Lower lobe of right lung (tissue), 2 donors: ENCODE results near the gene COQ7. TPM values are rescaled to one million over a fixed set of nuclear protein-coding genes. Genes with fewer than 3 reads are reported as not detected.

ENCODE experiments used
- ATAC-seq, 2 donors: fragments of 200-7000 bp; cut with Tn5 transposase; one replicate each; pipeline ENCODE4 v1.9.1; 2020 to 2022; ENCODE audit warnings: mild to moderate bottlenecking in 2 of 2, moderate library complexity in 2 of 2
- DNase-seq: peaks from one replicate; pipeline ENCODE4 v3.0.0-alpha.2; 2020
- H3K27ac ChIP-seq: fragments of 200-600 bp; one replicate; pipeline ENCODE4 v1.8.0; 2022
- H3K27me3 ChIP-seq: fragments of 200-600 bp; one replicate; pipeline ENCODE4 v1.8.0; 2022; ENCODE audit warnings: low read depth
- H3K36me3 ChIP-seq: fragments of 200-600 bp; one replicate; pipeline ENCODE4 v1.8.0; 2022; ENCODE audit warnings: mild to moderate bottlenecking
- H3K4me1 ChIP-seq: fragments of 200-600 bp; one replicate; pipeline ENCODE4 v1.8.0; 2022
- H3K4me3 ChIP-seq: fragments of 200-600 bp; one replicate; pipeline ENCODE4 v1.8.0; 2022; ENCODE audit warnings: mild to moderate bottlenecking
- H3K9me3 ChIP-seq: fragments of 200-600 bp; one replicate; pipeline ENCODE4 v1.8.0; 2022
- intact Hi-C: fragments of 100-400 bp; cut with DNase I; formaldehyde crosslinking; loops from one replicate; pipeline ENCODE4 v1.11.0; 2022
- total RNA-seq: library from RNA; stranded (reverse); fragmentation: NEBNext Ultra II Directional; extraction: Animal tissue kit (Norgen Biotek cat#: 25700); gene quantifications from one replicate; pipeline ENCODE4 v1.2.1, GENCODE V29; 2021
- TF ChIP-seq, protein P1 (sequence below): fragments of 200-600 bp; IDR thresholded peaks from one replicate; pipeline ENCODE4 v1.8.0; 2022; ENCODE audit warnings: antibody characterized with exemption, mild to moderate bottlenecking
- donor health status: DM: no; HTN: yes; CAD: no; lungs with severe emphysema.

COQ7 gene
- total RNA-seq, 1 donor from 2014 or later, result 17.3 TPM

DNA sequence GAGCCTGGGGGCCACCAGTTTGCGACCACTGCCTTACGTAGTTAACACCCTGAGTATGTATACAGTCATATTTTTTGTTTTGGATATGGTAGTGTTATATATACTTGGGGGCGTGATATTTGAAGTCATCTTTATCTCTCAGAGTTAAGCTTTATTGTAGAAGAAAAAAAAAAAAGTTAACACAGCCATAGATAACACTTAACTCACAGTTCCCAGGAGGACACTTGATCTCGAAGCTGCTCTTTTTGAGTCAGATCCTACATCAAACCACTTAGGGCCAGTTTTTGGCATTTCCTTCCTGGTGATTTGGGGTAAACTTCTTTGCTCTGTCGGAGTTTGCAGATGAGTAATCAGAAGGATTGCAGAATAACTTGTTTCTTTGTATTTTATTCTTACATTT is 52.1 kb downstream of the COQ7 start:
- intact Hi-C loops, result no loop called here
- TF ChIP-seq, protein P1, sequence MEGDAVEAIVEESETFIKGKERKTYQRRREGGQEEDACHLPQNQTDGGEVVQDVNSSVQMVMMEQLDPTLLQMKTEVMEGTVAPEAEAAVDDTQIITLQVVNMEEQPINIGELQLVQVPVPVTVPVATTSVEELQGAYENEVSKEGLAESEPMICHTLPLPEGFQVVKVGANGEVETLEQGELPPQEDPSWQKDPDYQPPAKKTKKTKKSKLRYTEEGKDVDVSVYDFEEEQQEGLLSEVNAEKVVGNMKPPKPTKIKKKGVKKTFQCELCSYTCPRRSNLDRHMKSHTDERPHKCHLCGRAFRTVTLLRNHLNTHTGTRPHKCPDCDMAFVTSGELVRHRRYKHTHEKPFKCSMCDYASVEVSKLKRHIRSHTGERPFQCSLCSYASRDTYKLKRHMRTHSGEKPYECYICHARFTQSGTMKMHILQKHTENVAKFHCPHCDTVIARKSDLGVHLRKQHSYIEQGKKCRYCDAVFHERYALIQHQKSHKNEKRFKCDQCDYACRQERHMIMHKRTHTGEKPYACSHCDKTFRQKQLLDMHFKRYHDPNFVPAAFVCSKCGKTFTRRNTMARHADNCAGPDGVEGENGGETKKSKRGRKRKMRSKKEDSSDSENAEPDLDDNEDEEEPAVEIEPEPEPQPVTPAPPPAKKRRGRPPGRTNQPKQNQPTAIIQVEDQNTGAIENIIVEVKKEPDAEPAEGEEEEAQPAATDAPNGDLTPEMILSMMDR, result no peak
- peaks cover 80% of the 10 kb centered on the region for H3K4me1 ChIP-seq

DNA sequence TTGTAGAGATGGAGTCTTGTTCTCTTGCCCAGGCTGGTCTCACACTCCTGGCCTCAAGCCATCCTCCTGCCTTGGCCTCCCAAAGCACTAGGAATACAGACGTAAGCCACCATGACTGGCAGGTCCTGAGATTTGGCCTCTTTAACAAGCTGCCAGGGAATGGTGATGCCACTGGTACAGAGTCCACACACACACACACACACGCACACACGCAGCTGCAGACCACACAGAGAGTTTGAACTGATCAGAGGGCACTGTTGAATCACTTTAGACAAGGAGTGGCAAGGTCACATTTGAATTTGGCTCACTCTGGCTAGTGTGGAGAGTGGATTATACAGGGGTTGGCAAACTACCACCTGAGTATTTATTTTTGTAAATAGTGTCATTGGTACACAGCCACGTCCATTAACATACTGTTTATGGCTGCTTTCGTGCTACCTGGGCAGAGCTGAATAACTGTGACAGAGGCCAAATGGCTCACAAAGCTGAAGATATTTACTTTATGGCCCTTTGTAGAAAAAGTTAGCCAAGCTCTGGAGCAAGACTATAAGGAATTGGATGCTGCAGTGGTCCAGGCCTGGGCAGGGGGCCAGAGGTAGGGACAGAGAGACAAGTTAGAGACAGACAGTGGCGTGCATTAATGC is 56.2 kb downstream of the COQ7 start:
- Histone ChIP-seq H3K27me3 (no peaks in the 10 kb centered on the region), H3K36me3 (peaks cover 16% of the 10 kb centered on the region), H3K27ac (no peak overlapping the region), H3K4me1 (peaks cover 56% of the 10 kb centered on the region), H3K4me3 (no peak overlapping the region), H3K9me3 (peaks cover 4% of the 10 kb centered on the region)
- DNase-seq, result no peak
- intact Hi-C loops, result no loop called here
- TF ChIP-seq, protein P1, result no peak
- no peak for ATAC-seq

More for the DNA sequence above, 52.1 kb downstream of the COQ7 start:
- Histone ChIP-seq H3K27me3 (no peaks in the 10 kb centered on the region), H3K36me3 (peaks cover 52% of the 10 kb centered on the region), H3K27ac (peak overlapping the region; percentile 98), H3K9me3 (no peaks in the 10 kb centered on the region), H3K4me3 (peak overlapping the region; percentile 93)
- DNase-seq (no peak), ATAC-seq (no peak)

DNA sequence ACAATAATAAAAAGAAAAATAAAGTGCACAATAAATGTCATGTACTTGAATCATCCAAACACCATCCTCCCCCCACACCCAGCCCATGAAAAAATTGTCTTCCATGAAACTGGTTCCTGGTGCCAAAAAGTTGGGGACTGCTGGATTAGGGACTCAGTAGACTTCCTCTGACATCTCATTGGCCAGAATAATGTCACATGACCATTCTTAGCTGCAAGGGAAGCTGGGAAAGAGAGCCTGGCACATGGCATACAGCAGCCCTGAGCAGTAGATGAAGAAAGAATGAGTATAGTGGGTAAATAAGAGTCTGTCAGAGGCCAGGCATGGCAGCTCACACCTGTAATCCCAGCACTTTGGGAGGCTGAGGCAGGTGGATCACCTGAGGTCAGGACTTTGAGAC is 58.9 kb downstream of the COQ7 start:
- ATAC-seq, result no peak
- Histone ChIP-seq H3K9me3 (peaks cover 4% of the 10 kb centered on the region), H3K4me1 (peaks cover 57% of the 10 kb centered on the region), H3K4me3 (no peak overlapping the region), H3K27ac (no peak overlapping the region), H3K36me3 (peaks cover 4% of the 10 kb centered on the region), H3K27me3 (no peaks in the 10 kb centered on the region)
- TF ChIP-seq, protein P1, result no peak
- no peak for DNase-seq
- intact Hi-C loops, result no loop called here

DNA sequence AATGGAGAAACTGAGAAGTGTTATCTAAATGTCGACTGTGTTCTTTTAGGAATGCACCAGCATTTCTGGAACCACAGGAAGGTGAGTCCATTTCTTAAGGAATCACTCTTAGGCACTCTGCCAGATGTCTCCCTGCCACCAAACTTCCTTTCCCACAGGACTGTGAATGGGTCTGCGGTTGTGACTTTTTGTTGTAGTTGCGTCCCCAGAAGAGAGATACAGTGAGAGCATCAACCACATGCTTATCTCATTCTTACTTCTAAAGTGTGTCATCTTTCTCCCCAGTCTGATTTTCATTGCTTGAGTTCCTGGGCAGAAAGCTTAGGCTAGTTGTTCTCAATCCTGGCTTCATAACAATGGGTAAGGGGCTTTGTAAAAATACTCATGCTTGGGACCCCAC is 59.8 kb downstream of the COQ7 start:
- H3K27ac ChIP-seq, result no peak overlapping the region
- no peak for DNase-seq

DNA sequence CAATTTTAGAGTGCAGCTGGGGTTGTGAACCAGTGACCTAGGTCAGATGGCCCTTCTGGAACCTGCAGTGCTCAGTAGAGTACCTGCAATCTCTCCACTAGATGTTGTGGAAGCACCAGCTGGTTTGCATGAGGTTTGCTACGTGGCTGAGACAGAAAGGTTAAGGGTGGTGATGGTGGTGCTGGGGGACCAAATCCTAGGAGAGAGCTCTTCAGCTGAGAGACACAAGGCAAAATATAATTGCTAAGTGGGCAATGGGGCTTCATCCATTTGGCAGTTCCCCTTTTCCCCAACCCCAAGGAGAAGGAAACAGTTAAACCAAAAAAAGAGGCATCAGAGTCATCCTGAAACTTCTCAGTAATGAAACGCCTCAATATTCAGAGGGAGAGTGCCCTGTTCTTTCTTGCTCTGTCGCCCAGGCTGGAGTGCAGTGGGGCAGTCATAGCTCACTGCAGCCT is 60.3 kb downstream of the COQ7 start:
- no peak overlapping the region for H3K27ac ChIP-seq

More for the DNA sequence above, 59.8 kb downstream of the COQ7 start:
- H3K9me3 ChIP-seq, result peaks cover 4% of the 10 kb centered on the region
- H3K27me3 ChIP-seq, result no peaks in the 10 kb centered on the region
- H3K4me1 ChIP-seq, result peaks cover 57% of the 10 kb centered on the region
- H3K36me3 ChIP-seq, result no peaks in the 10 kb centered on the region
- ATAC-seq, result no peak
- TF ChIP-seq, protein P1, result no peak
- intact Hi-C loops, result no loop called here
- no peak overlapping the region for H3K4me3 ChIP-seq

More for the DNA sequence above, 60.3 kb downstream of the COQ7 start:
- no peak overlapping the region for H3K4me3 ChIP-seq
- intact Hi-C loops, result no loop called here
- H3K27me3 ChIP-seq, result no peaks in the 10 kb centered on the region
- ATAC-seq (no peak), DNase-seq (no peak)
- peaks cover 55% of the 10 kb centered on the region for H3K4me1 ChIP-seq
- H3K36me3 ChIP-seq, result no peaks in the 10 kb centered on the region
- TF ChIP-seq, protein P1, result no peak
- peaks cover 4% of the 10 kb centered on the region for H3K9me3 ChIP-seq
